Measurements from ENCODE around the gene PRKCB. TPM values are rescaled to one million over a fixed set of nuclear protein-coding genes. Genes with fewer than 3 reads are reported as not detected.

Gene PRKCB
- total and polyA plus RNA-seq, 2 of the 8 experiments (the other 6 are each of a cell fraction or from before 2014, with no cell fraction given) = 7.1 to 12.1 TPM

- TF ChIP-seq JUN (IDR thresholded peaks at IDR 0.05; ENCODE audit: low read depth, low read length) (no peak), TAF7 (optimal IDR thresholded peaks at IDR 0.05; ENCODE audit: borderline replicate concordance, low read depth, low read length) (no peak), YY1 (IDR thresholded peaks at IDR 0.05; ENCODE audit: low read depth, low read length) (no peak), TBP (IDR thresholded peaks at IDR 0.05; ENCODE audit: low read depth, low read length) (no peak), MAFK (IDR thresholded peaks at IDR 0.05; ENCODE audit: low read depth, low read length) (no peak), CBX5 (IDR thresholded peaks at IDR 0.05; ENCODE audit: low read depth, low read length) (no peak), SP2 (IDR thresholded peaks at IDR 0.05; ENCODE audit: low read length) (no peak), CHD2 (IDR thresholded peaks at IDR 0.05; ENCODE audit: low read length) (no peak)
Measured at GRCh38 chr16:23920899-23921298, 85.1 kb downstream of the PRKCB start (continued).
